Choroid plexus epithelial cell (primary cell): ENCODE results near the gene SF3B3.
"Not testable (repeated sequence)": the region's sequence is repeated elsewhere in the genome, so short reads cannot be mapped to it uniquely, and the experiment has no call there.

ENCODE experiments used
- DNase-seq: peaks from one replicate; pipeline ENCODE4 v3.0.0-alpha.2; 2010; ENCODE audit warnings: low read depth
- H3K4me3 ChIP-seq: 2 replicates; pipeline ENCODE4 v1.5.1; 2011; ENCODE audit warnings: low read depth, mild to moderate bottlenecking, control low read depth, low read length, moderate library complexity
- CTCF ChIP-seq: conservative IDR thresholded peaks from 2 replicates; pipeline ENCODE4 v1.5.1; 2011; ENCODE audit warnings: low read depth, mild to moderate bottlenecking, control low read depth, inconsistent platforms, low read length, moderate library complexity

SF3B3 gene

GRCh38 chr16:70614208-70614951 is 90.8 kb downstream of the SF3B3 start:
- TF ChIP-seq CTCF = no peak
- no peak for DNase-seq
- H3K4me3 ChIP-seq = no peak overlapping the region

- H3K4me3 ChIP-seq = no peak overlapping the region
- no peak for TF ChIP-seq CTCF
- DNase-seq = no peak
Measured at GRCh38 chr16:70615945-70616344, 92.3 kb downstream of the SF3B3 start.

GRCh38 chr16:70621864-70622263 is 98.2 kb downstream of the SF3B3 start:
- H3K4me3 ChIP-seq, DNase-seq: not testable (repeated sequence)
